Activated CD4-positive, alpha-beta T cell treated with anti-CD3 and anti-CD28 coated beads, Interleukin-10, Interleukin-2, amounts not matched to agents 100 ng/mL and 50 ng/mL, durations not matched to agents 16 hours and 8 hours (primary cell): Measurements from ENCODE around the gene PTPRF.

Experiments
- DNase-seq: peaks from one replicate; pipeline ENCODE4 v3.0.0-alpha.2; 2020

Gene PTPRF

DNA sequence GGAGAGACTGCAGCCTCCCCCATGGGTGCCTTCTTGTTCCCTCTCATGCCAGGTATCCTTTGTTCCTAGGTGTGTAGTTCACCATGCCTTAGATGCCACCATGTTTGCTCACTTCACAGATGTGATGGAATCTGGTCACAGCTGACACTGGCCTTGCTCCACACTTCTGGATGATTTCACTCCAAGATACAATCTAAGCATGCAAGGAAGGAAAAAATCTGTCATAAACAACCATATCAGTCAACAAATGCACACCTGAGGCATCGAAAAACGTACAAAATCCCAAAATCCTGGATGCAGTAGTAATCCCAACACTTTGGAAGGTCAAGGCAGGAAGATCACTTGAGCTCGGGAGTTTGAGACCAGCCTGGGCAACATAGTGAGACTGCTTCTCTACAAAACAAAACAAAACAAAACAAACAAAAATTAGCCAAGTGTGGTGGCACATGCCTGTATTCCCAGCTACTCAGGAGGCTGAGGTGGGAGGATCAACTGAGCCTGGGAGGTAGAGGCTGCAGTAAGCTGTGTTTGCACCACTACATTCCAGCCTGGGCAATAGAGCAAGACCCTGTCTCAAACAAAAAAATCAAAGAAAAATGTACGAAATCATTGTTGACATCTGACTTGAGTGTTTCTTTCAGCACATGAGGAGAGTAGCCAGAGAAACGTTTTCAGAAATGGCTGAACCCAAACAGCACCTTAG, 17.1 kb upstream of the PTPRF start:
- no peak for DNase-seq

GRCh38 chr1:43518935-43519686, 11.6 kb upstream of the PTPRF start:
- no peak for DNase-seq

GRCh38 chr1:43520100-43520778, 10.4 kb upstream of the PTPRF start:
- DNase-seq = no peak

GRCh38 chr1:43521078-43521477, 9.6 kb upstream of the PTPRF start:
- DNase-seq = no peak

- no peak for DNase-seq
Measured at GRCh38 chr1:43521756-43522155, 8.9 kb upstream of the PTPRF start.

DNA sequence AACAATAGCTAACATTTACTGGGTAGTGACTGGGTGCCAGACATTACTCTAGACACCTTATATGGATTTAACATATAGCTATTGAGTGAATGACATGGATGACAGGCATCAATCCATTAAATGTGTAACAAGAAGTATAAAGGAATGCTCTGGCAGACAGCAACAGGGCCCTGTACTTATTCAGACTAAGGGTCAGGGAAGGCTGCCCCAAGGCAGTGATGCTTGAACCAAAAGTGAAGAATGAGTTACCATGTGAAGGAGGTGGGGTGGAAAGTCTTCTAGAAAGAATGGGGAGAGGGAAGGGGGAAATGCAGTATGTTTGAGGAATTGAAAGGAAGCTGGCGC, 8.3 kb upstream of the PTPRF start:
- DNase-seq = no peak

DNA sequence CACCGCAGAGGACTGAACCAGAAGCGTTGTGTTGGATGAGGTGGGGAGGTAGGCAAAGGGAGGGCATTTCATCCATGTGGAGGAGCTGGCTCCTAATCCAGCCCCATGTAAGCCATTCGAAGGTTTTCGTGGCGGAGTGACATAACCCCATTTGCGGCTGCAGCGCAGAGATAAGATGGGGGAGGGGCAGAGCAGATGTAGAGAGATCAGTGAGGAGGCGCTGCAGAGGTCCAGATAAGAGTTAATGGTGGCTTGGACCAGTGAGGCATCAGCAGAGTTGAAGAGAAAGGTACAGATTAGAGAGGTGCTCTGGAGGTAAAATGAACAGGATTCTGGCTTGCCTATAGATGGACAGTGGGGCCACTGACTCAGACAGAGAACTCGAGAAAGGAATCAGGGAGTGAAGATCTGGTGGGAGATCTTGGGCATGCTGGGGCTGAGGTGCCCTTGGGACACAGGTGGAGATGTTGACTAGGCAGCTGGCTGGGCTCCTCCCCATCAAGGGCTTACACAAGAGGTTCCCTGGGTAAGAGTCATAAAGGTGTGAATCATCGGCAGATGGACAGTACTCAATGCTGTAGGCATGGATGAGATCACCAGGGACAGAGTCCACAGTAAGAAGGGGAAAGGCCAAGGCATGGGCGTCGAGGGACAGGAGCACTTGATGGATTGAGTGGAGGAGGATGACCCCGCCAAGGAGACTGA, 7.8 kb upstream of the PTPRF start:
- DNase-seq = no peak

- no peak for DNase-seq
Measured at GRCh38 chr1:43524804-43525203, 5.9 kb upstream of the PTPRF start.

DNA sequence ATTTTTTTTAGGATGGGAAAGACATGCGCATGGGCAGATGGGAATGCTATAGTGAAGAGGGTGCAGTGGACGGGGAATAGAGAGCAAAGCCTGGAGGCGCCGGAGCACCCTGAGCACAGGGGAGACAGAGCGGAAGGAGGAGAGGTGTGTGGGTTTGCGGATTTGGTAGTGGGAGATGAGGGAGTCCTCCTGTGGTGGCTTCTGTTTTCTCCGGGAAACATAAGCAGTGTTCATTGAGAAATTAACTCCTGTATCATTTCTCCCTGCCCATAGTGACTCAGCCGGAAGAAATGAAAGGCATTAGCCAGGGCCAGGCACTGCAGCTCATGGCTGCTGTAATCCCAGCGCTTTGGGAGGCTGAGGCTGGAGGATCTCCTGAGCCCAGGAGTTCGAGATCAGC, 4.7 kb upstream of the PTPRF start:
- DNase-seq = no peak

GRCh38 chr1:43527111-43527878, 3.4 kb upstream of the PTPRF start:
- DNase-seq = no peak

GRCh38 chr1:43529206-43529731, 1.4 kb upstream of the PTPRF start:
- peak; percentile 83 for DNase-seq

- no peak for DNase-seq
Measured at GRCh38 chr1:43531107-43531905, 623 bp downstream of the PTPRF start.

- no peak for DNase-seq
Measured at GRCh38 chr1:43531906-43532584, 1.4 kb downstream of the PTPRF start.

- no peak for DNase-seq
Measured at GRCh38 chr1:43532716-43533115, 2.0 kb downstream of the PTPRF start.

GRCh38 chr1:43533584-43533983, 2.9 kb downstream of the PTPRF start:
- no peak for DNase-seq

DNA sequence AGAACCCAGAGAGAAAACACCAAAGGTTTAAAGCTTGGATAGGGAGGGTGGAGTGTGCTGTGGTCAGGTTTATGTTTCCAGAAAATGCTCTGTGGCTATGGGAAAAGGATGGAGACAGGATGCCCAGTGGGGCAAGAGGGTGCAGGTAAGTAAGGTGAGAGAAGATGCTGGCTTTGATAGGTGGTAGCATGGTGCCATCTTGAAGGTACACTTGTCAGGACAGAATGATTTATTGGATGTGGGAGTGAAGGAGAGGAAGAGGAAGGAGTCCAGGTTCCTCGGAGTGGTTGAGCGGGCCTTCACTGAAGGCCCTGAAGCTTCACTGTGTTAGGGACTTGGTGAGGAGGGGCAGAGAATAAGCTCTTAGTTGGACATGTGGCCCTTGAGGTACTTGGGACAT, 3.6 kb downstream of the PTPRF start:
- no peak for DNase-seq

GRCh38 chr1:43536196-43536863, 5.6 kb downstream of the PTPRF start:
- DNase-seq = no peak

DNA sequence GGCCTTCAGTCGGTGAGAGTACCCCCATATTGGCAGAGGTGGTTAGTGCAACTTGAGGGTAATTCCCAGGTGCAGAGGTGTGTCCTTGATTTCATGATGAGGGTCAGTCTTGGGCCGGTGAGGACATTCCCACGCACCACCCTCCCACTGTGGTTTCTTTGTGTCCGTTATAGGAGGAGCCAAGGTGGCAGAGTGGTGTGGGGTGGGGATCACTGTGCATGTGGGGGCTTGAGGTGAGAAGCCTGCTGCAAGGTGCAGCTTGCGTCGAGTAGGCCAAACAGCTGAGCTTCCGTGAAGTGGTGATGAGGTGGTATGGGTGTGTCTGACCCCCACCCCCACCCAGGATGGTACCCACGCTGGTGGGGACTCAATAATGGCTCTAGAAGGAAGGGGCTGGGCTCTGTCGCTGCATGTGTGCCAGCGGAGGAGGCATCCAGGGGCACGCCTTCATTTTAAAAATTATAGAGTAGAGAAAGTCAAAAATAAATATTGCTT, 6.2 kb downstream of the PTPRF start:
- DNase-seq = no peak

DNA sequence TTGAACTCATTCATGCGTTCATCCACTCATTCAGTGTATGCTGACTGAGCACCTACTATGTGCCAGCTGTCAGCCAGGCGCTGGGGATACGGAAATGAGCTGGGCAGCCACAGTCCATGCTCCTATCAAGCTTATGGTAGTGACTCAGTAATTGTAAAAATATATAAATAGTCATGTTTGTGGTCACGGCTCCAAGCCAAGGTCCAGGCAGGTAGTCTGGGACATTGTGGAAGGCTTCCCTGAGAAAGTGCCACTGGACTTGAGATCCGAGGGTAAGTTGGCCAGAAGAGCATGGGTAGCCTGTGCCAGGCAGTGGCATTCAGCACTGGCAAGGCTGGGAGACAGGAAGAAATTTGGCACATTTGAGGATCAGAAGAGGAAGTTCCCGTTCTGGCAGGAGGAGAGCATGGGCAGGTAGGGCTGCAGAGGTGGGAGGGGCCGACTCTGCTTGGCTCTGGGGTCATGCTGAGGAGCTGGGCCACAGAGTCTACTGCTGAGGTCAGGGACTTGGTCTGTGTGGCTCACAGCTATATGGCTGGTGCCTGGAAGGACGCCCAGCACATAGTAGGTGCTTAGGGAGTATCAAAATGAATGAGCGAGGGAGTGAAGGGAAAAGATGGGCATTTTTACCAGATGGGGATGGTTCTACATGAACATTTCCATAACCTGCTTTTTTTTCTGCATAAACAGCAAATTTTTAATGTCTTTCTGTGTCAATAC, 6.9 kb downstream of the PTPRF start:
- no peak for DNase-seq

GRCh38 chr1:43538143-43538487, 7.4 kb downstream of the PTPRF start:
- DNase-seq = no peak
